Effector memory CD4-positive, alpha-beta T cell (primary cell): ENCODE results near the gene NCKAP5.
"Not testable (repeated sequence)": the region's sequence is repeated elsewhere in the genome, so short reads cannot be mapped to it uniquely, and the experiment has no call there.

Experiments used
- DNase-seq, 3 donors: peaks; one replicate each; pipeline ENCODE4 v3.0.0-alpha.2; 2020
- H3K27ac ChIP-seq: 2 replicates; pipeline ENCODE4 v1.7.0; 2013; ENCODE audit warnings: mild to moderate bottlenecking, low read length, moderate library complexity; ENCODE audit not compliant: insufficient read depth, poor library complexity, severe bottlenecking
- H3K27me3 ChIP-seq: replicated peaks from 2 replicates; pipeline ENCODE4 v1.7.0; 2013; ENCODE audit warnings: mild to moderate bottlenecking, low read length; ENCODE audit not compliant: insufficient read depth, control insufficient read depth, poor library complexity, severe bottlenecking
- H3K36me3 ChIP-seq: 2 replicates; pipeline ENCODE4 v1.7.0; 2013; ENCODE audit warnings: mild to moderate bottlenecking, low read length, moderate library complexity; ENCODE audit not compliant: control insufficient read depth, insufficient read depth
- H3K4me1 ChIP-seq: 2 replicates; pipeline ENCODE4 v1.7.0; 2013; ENCODE audit warnings: low read length, mild to moderate bottlenecking; ENCODE audit not compliant: control insufficient read depth, insufficient read depth, poor library complexity, severe bottlenecking
- H3K4me3 ChIP-seq: 2 replicates; pipeline ENCODE4 v1.7.0; 2013; ENCODE audit warnings: low read length, low read depth, mild to moderate bottlenecking; ENCODE audit not compliant: insufficient read depth, poor library complexity, severe bottlenecking
- H3K9me3 ChIP-seq: 2 replicates; pipeline ENCODE4 v1.7.0; 2013; ENCODE audit warnings: mild to moderate bottlenecking, low read length, moderate library complexity; ENCODE audit not compliant: control insufficient read depth

Gene NCKAP5

DNA sequence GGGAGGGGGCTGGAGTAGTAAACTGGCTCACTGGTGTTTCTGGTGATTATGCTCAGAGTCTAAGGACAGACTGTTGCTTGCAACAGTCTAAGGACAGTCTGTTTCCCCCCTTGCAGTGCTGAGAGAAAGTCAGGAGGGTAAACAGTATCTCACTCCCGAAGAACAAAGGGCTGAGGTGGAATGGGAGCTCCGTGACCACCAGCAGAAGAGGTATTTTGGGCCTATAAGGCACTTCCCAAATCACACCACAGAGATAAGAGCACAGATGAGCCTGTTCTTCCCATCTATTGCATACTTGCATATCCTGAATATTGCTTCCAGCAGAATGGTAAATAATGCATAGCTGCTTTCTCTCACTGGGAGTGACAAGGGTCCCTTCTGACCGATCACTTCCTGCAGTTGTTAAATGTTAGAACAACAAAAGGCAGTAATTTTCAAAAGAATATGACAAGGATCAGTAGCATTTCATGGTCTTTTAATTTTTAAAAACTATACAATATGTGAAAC lies 737.9 kb downstream of the NCKAP5 start:
- no peaks in the 10 kb centered on the region for H3K9me3 ChIP-seq
- H3K4me1 ChIP-seq = no peaks in the 10 kb centered on the region
- no peak for DNase-seq
- H3K27me3 ChIP-seq = no peaks in the 10 kb centered on the region
- H3K36me3 ChIP-seq = no peaks in the 10 kb centered on the region
- no peak overlapping the region for H3K27ac ChIP-seq
- no peak overlapping the region for H3K4me3 ChIP-seq

DNA sequence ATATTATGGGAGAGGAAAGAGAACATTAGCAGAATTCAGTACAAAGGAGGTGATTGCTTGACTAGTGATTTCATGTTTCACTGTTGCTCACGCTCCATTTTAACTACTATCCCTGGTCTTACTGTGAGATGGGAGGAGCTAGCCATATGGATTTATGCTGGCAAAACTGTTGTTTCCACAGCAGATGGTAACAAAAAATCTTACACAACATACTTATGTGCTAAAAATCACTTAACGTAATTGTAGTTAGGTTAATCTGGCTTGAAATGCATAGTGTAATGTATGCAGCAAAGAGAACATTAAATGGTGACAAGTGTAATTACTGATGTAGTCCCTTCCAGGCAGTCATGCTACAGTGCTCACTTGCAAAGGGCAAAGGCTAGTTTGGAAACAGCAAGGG lies 742.7 kb downstream of the NCKAP5 start:
- DNase-seq = no peak
- no peaks in the 10 kb centered on the region for H3K4me1 ChIP-seq
- H3K27me3 ChIP-seq = no peaks in the 10 kb centered on the region
- no peaks in the 10 kb centered on the region for H3K36me3 ChIP-seq
- no peak overlapping the region for H3K4me3 ChIP-seq
- H3K9me3 ChIP-seq = no peaks in the 10 kb centered on the region
- H3K27ac ChIP-seq = no peak overlapping the region

DNA sequence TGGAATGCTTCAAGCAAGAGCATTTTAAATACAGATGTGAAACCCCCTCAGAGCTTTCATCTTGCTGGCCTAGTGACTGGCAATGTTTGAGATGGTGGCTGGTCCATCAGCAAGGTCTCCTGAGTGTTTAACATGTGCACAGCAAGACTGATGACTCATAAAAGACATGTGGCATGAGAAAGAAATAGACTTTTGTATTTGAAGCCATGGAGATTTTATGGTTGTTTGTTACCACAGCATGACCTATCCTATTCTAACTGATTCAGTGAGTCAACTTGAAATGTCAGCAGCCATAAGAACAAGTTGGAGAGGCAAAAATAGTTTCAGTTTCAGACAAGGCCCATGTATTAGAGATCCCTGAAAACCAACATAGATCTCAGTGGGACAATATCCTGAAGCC lies 743.5 kb downstream of the NCKAP5 start:
- no peaks in the 10 kb centered on the region for H3K9me3 ChIP-seq
- H3K4me3 ChIP-seq = no peak overlapping the region
- no peak for DNase-seq
- H3K27ac ChIP-seq = no peak overlapping the region
- no peaks in the 10 kb centered on the region for H3K4me1 ChIP-seq
- no peaks in the 10 kb centered on the region for H3K36me3 ChIP-seq
- H3K27me3 ChIP-seq = no peaks in the 10 kb centered on the region

DNA sequence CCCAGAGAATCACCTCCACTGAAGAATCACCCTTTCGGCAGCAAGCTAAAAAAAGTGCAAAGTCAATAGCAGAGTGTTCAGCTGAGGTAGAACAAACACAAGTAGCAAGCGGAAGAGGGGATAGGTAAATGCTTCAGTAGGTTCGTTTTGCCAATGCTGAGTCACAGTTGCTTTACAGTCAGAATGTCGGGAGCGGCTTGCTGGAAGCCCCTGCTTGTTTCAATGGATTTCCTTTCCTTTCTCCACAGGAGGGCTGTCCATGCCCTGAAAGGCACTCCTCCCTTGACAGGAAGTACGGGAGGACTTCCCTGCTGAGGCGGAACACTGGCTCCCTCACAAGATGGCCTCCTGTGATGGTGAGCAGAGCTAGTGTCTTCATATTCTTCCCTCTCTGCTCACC lies 752.0 kb downstream of the NCKAP5 start:
- Histone ChIP-seq H3K36me3 (no peaks in the 10 kb centered on the region), H3K27me3 (no peaks in the 10 kb centered on the region), H3K9me3 (no peaks in the 10 kb centered on the region), H3K27ac (no peak overlapping the region), H3K4me1 (no peaks in the 10 kb centered on the region), H3K4me3 (no peak overlapping the region)
- no peak for DNase-seq

DNA sequence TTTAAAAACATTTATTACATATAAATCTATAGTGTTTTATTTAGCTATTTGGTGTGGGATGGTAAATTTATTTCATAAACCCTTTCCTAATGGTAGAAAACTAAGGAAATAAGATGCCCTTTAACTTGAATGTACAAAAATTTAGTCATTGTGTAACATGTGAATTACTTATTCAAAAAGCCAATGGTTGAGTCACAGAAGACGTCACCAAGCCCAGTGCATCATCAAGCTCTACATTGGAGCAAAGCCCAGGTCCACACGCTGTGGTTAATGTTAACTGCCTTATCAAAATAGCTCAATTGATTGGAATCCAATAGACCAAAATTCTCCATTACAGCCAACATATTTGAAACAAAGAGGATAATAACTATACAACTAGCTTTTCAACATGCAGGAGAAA lies 752.7 kb downstream of the NCKAP5 start:
- H3K4me1 ChIP-seq = no peaks in the 10 kb centered on the region
- no peak overlapping the region for H3K27ac ChIP-seq
- DNase-seq = no peak
- no peaks in the 10 kb centered on the region for H3K27me3 ChIP-seq
- no peak overlapping the region for H3K4me3 ChIP-seq
- H3K9me3 ChIP-seq = no peaks in the 10 kb centered on the region
- H3K36me3 ChIP-seq = no peaks in the 10 kb centered on the region

DNA sequence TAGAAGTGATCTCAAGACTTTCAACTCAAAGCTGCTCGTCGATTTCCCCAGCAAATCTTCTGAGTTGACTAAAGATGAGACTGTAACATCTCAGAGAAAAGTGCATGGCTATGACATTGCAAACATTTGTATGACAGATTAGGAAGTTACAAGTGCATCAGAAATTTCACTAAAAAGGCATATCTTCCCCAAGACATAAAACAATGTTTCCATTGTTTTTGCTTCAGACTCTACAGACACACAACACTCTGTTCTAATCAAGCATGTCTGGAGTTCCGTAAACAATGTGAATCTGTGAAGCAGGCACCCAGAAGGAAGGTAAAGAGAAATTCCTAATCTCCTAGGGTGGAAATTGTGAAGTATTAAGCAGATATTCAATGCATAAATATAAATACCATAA lies 753.6 kb downstream of the NCKAP5 start:
- no peak for DNase-seq
- Histone ChIP-seq H3K4me3 (no peak overlapping the region), H3K36me3 (no peaks in the 10 kb centered on the region), H3K9me3 (no peaks in the 10 kb centered on the region), H3K27ac (no peak overlapping the region), H3K27me3 (no peaks in the 10 kb centered on the region), H3K4me1 (no peaks in the 10 kb centered on the region)

DNA sequence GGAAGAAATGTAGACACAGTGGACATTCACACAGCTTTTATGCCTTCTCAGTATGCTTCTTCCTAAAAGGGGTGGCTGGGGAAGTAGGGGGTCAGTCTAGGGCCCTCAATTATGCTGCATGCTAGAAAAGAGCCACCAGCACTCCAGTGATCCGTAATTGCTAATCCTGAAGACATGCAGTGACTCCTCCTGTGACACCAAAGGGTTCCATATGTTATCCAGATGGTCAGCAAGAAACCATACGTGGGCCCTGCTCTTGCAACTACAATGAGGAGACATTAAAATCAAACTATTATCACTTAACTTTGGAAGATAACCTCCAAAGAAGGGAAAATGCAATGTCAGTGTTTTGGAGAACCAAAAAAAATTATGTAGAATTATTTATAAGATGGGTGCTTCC lies 754.8 kb downstream of the NCKAP5 start:
- no peaks in the 10 kb centered on the region for H3K27me3 ChIP-seq
- no peak overlapping the region for H3K4me3 ChIP-seq
- H3K4me1 ChIP-seq = no peaks in the 10 kb centered on the region
- no peaks in the 10 kb centered on the region for H3K36me3 ChIP-seq
- no peak overlapping the region for H3K27ac ChIP-seq
- no peak for DNase-seq
- H3K9me3 ChIP-seq = no peaks in the 10 kb centered on the region

DNA sequence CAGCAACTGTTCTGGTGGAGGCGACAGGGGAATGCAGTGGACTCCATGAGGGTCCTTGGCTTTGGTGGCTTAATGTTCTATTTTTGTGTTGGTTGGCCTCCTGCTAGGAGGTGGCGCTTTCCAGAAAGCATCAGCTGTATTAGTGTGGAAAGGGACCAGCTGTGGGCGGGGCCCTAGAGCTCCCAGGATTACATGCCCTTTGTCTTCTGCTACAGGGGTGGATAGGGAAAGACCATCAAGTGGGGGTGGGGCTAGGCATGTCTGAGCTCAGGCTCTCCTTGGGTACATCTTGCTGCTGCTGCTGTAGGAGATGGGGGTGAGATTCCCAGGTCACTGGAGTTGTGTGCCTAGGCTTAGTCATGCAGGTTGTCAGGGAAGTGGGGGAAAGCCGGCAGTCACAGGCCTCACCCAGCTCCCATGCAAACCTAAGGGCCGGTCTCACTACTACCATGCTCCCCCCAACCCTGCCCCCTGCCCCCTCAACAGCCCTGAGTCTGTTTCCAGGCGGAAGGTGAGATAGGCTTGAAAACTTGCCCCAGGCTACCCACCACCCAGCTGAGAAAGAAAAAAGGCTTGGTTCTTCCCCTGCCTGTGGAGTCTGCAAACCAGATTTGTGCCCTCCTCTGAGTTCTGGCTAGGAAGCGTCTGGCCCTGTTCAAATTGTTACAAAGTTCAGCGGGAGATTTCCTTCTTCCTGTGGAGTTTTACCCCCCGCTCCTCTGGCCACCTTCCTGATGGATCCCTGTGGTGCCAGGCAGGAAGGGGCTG lies 756.9 kb downstream of the NCKAP5 start:
- H3K36me3 ChIP-seq = no peaks in the 10 kb centered on the region
- no peaks in the 10 kb centered on the region for H3K4me1 ChIP-seq
- no peaks in the 10 kb centered on the region for H3K27me3 ChIP-seq
- H3K27ac ChIP-seq = no peak overlapping the region
- no peaks in the 10 kb centered on the region for H3K9me3 ChIP-seq
- no peak overlapping the region for H3K4me3 ChIP-seq
- no peak for DNase-seq

DNA sequence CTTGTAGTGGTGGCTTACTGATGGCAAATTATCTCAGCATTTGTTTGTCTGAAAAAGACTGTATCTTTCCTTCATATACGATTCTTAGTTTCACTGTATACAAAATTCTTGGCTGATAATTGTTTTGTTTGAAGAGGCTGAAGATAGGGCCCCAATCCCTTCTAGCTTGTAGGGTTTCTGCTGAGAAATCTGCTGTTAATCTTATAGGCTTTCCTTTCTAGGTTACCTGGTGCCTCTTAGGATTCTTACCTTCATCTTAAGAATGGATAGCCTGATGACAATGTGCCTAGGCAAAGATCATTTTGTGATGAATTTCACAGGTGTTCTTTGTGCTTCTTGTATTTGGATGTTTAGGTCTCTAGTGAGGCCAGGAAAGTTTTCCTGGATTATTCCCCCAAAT lies 758.3 kb downstream of the NCKAP5 start:
- H3K4me1 ChIP-seq, H3K4me3 ChIP-seq: not testable (repeated sequence)

DNA sequence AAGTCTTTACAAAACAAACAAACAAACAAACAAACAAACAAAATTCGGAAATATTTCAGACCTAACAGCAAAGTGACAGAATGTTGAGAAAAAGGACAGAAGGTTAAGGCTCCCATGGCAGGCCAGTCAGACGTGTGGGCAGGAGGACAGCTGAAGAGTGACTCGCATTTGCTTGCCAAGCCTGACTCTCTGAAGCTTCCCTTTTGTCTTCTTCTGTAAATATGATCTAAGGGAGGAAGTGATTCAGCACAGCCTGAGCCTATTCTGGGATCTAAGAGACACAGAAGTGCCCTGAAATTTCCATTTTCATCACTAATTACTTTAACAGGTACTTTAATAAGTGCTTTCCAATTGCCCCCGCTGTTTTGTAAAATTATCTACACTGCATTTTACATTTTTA lies 764.2 kb downstream of the NCKAP5 start:
- Histone ChIP-seq H3K27ac (no peak overlapping the region), H3K36me3 (no peaks in the 10 kb centered on the region)
- no peak for DNase-seq

More for the DNA sequence above, 758.3 kb downstream of the NCKAP5 start:
- not testable (repeated sequence) for H3K27ac ChIP-seq, DNase-seq, H3K9me3 ChIP-seq, H3K36me3 ChIP-seq, H3K27me3 ChIP-seq

More for the DNA sequence above, 764.2 kb downstream of the NCKAP5 start:
- Histone ChIP-seq H3K9me3 (peaks cover 3% of the 10 kb centered on the region), H3K4me3 (no peak overlapping the region), H3K27me3 (no peaks in the 10 kb centered on the region), H3K4me1 (no peaks in the 10 kb centered on the region)
